Right ventricle myocardium superior (tissue), 1 donor: Measurements from ENCODE around the gene CCDC78. TPM values are rescaled to one million over a fixed set of nuclear protein-coding genes. Genes with fewer than 3 reads are reported as not detected.
A peak's percentile ranks its signal among the peaks of the same experiment; 100 is the strongest.

Source experiments
- ATAC-seq: fragments of 200-7000 bp; cut with Tn5 transposase; one replicate; pipeline ENCODE4 v1.9.1; 2020; ENCODE audit warnings: mild to moderate bottlenecking; ENCODE audit not compliant: poor library complexity
- DNase-seq: peaks from one replicate; pipeline ENCODE4 v3.0.0-alpha.2; 2020
- intact Hi-C: fragments of 100-400 bp; cut with DNase I; formaldehyde crosslinking; loops from one replicate; pipeline ENCODE4 v1.11.2; 2022
- total RNA-seq: library from RNA; stranded (reverse); fragmentation: NEBNext Ultra II Directional; extraction: Animal tissue kit (Norgen Biotek cat#: 25700); gene quantifications from one replicate; pipeline ENCODE4 v1.2.1, GENCODE V29; 2021
- donor health status: DM: no; HTN: yes; CAD: no; lungs with severe emphysema.

Gene CCDC78
- total RNA-seq, 1 donor from 2014 or later, result 0.32 TPM

GRCh38 chr16:728890-729744 is 2.9 kb upstream of the CCDC78 start:
- ATAC-seq, result no peak
- no peak for DNase-seq
- intact Hi-C loops, result no loop called here

- ATAC-seq (peak; percentile 41), DNase-seq (peak; percentile 78)
- intact Hi-C loops, result no loop called here
Observed at GRCh38 chr16:728131-728889, 2.1 kb upstream of the CCDC78 start.

GRCh38 chr16:727291-727977 is 1.2 kb upstream of the CCDC78 start:
- ATAC-seq, result peak; percentile 5
- DNase-seq, result no peak
- intact Hi-C loops, result no loop called here

GRCh38 chr16:726188-726437 is 130 bp downstream of the CCDC78 start:
- no peak for DNase-seq
- ATAC-seq, result no peak
- intact Hi-C loops, result no loop called here

GRCh38 chr16:725463-726187 is 618 bp downstream of the CCDC78 start:
- intact Hi-C loops, result no loop called here
- no peak for ATAC-seq
- no peak for DNase-seq

- intact Hi-C loops, result no loop called here
- ATAC-seq (no peak), DNase-seq (no peak)
Observed at GRCh38 chr16:725041-725376, 1.2 kb downstream of the CCDC78 start.

GRCh38 chr16:724188-725040 is 1.8 kb downstream of the CCDC78 start:
- no peak for DNase-seq
- intact Hi-C loops, result no loop called here

GRCh38 chr16:723695-724094 is 2.5 kb downstream of the CCDC78 start:
- intact Hi-C loops, result no loop called here
- ATAC-seq, result no peak
- no peak for DNase-seq

More at GRCh38 chr16:724188-725040, 1.8 kb downstream of the CCDC78 start:
- no peak for ATAC-seq

- intact Hi-C loops, result no loop called here
- ATAC-seq (no peak), DNase-seq (no peak)
Observed at GRCh38 chr16:722835-723633, 3.2 kb downstream of the CCDC78 start.

- ATAC-seq (no peak), DNase-seq (no peak)
- intact Hi-C loops, result no loop called here
Observed at GRCh38 chr16:721765-722540, 4.3 kb downstream of the CCDC78 start.

- intact Hi-C loops, result no loop called here
- DNase-seq (peak; percentile 86), ATAC-seq (peak; percentile 90)
Observed at GRCh38 chr16:720990-721764, 5.1 kb downstream of the CCDC78 start, which contains the start of gene ANTKMT. ANTKMT (plus strand) TSS chr16:721146; CDS start chr16:721275, 129 bp downstream.

- ATAC-seq (peak; percentile 50), DNase-seq (no peak)
- intact Hi-C loops, result no loop called here
Observed at GRCh38 chr16:720447-720989, 5.7 kb downstream of the CCDC78 start.

- intact Hi-C loops, result no loop called here
- no peak for ATAC-seq
- no peak for DNase-seq
Observed at GRCh38 chr16:719815-720446, 6.3 kb downstream of the CCDC78 start.

GRCh38 chr16:718922-719321 is 7.3 kb downstream of the CCDC78 start:
- DNase-seq (no peak), ATAC-seq (no peak)
- intact Hi-C loops, result no loop called here

GRCh38 chr16:718389-718788 is 7.9 kb downstream of the CCDC78 start:
- DNase-seq (no peak), ATAC-seq (no peak)
- intact Hi-C loops, result no loop called here
